Activated T-cell treated with anti-CD3 and anti-CD28 coated beads, Interleukin-2, amount 50 U/mL, for 48 hours (primary cell): Measurements from ENCODE around the gene CLDN24.

Source experiments
- DNase-seq, 2 experiments: peaks; one replicate each; pipeline ENCODE4 v3.0.0-alpha.2; 2020

The CLDN24 gene

DNA sequence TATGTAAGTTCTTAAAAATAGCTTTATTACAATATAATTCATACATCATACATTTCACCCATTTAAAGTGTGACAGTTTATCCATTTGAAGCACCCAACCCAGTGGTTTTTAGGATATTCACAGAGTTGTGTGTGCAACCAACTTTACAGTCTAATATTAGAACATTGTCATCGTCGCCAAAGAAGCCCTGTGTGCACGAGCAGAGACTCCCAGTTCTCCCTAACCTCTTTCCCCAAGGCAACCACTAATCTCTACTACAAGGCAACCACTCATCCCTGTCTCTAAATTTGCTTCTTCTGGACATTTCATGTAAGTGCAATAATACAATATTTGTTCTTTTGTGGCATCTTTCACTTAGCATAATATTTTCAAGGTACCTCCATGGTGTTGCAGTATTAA is 49.8 kb downstream of the CLDN24 start:
- DNase-seq: no peak
